ENCODE measurements around the gene COL6A2.
A peak's percentile ranks its signal among the peaks of the same experiment; 100 is the strongest.

The COL6A2 gene

GRCh38 chr21:46128933-46129571, 31.1 kb downstream of the COL6A2 start:
- TF ChIP-seq CTCF (conservative IDR thresholded peaks at IDR 0.05; ENCODE audit: control insufficient read depth, insufficient read depth, low read depth, low read length) = no peak
- no peak overlapping the region for H3K4me3 ChIP-seq (ENCODE audit: control insufficient read depth, low read depth, low read length)
- DNase-seq (ENCODE audit: low read depth) = peak; percentile 32

- DNase-seq (ENCODE audit: low read depth) = peak; percentile 19
- no peak for TF ChIP-seq CTCF (conservative IDR thresholded peaks at IDR 0.05; ENCODE audit: control insufficient read depth, insufficient read depth, low read depth, low read length)
- H3K4me3 ChIP-seq (ENCODE audit: control insufficient read depth, low read depth, low read length) = no peak overlapping the region
These were observed 32.1 kb downstream of the COL6A2 start for GRCh38 chr21:46129846-46130651.

- no peak for TF ChIP-seq CTCF (conservative IDR thresholded peaks at IDR 0.05; ENCODE audit: control insufficient read depth, insufficient read depth, low read depth, low read length)
- H3K4me3 ChIP-seq (ENCODE audit: control insufficient read depth, low read depth, low read length) = no peak overlapping the region
- DNase-seq (ENCODE audit: low read depth) = peak; percentile 63
These were observed 33.1 kb downstream of the COL6A2 start for GRCh38 chr21:46130831-46131587.

- no peak for TF ChIP-seq CTCF (conservative IDR thresholded peaks at IDR 0.05; ENCODE audit: control insufficient read depth, insufficient read depth, low read depth, low read length)
- DNase-seq (ENCODE audit: low read depth) = peak; percentile 54
- H3K4me3 ChIP-seq (ENCODE audit: control insufficient read depth, low read depth, low read length) = no peak overlapping the region
These were observed 33.6 kb downstream of the COL6A2 start for GRCh38 chr21:46131588-46131837.

GRCh38 chr21:46131838-46132651, 34.1 kb downstream of the COL6A2 start:
- H3K4me3 ChIP-seq (ENCODE audit: control insufficient read depth, low read depth, low read length) = no peak overlapping the region
- DNase-seq (ENCODE audit: low read depth) = peak; percentile 44
- TF ChIP-seq CTCF (conservative IDR thresholded peaks at IDR 0.05; ENCODE audit: control insufficient read depth, insufficient read depth, low read depth, low read length) = no peak

- DNase-seq (ENCODE audit: low read depth) = peak; percentile 21
- TF ChIP-seq CTCF (conservative IDR thresholded peaks at IDR 0.05; ENCODE audit: control insufficient read depth, insufficient read depth, low read depth, low read length) = peak; percentile 12
- no peak overlapping the region for H3K4me3 ChIP-seq (ENCODE audit: control insufficient read depth, low read depth, low read length)
These were observed 38.0 kb downstream of the COL6A2 start for GRCh38 chr21:46135782-46136395.

All from fibroblast of mammary gland (primary cell).